H1 (cell line): ENCODE results near the gene P2RX6. TPM values are rescaled to one million over a fixed set of nuclear protein-coding genes. Genes with fewer than 3 reads are reported as not detected.

ENCODE experiments used
- CTCF ChIA-PET: fragments of 300-600 bp; sonication (Branson Sonifier 250); formaldehyde crosslinking; loops from one replicate; lab custom pipeline; 2021; ENCODE audit not compliant: partially characterized antibody; lab: Charles Lee
- POLR2A ChIA-PET: fragments of 300-600 bp; sonication (Branson Sonifier 250); formaldehyde crosslinking; loops from one replicate; lab custom pipeline; 2021; ENCODE audit warnings: inconsistent platforms; ENCODE audit not compliant: partially characterized antibody; lab: Charles Lee
- DNase-seq, 2 experiments: peaks; one replicate each; pipeline versions ENCODE4 v3.0.0 to v3.0.0-alpha.2; 2010 to 2022; ENCODE audit warnings: low spot score in 2 of 2, low read depth in 1 of 2, mixed read lengths in 1 of 2
- FAIRE-seq: peaks from 2 replicates; lab custom pipeline; 2011; peaks lifted over from hg19 to GRCh38; lab: Jason Lieb, UNC
- H2AFZ ChIP-seq: 2 replicates; pipeline ENCODE4 v1.8.1; 2012; ENCODE audit warnings: low read length, inconsistent platforms
- H2AK5ac ChIP-seq: 2 replicates; pipeline ENCODE4 v1.6.1; 2013; ENCODE audit warnings: low read depth, low read length
- H2BK120ac ChIP-seq: replicated peaks from 2 replicates; pipeline ENCODE3; 2013; ENCODE audit warnings: low read depth, low read length, inconsistent platforms
- H2BK12ac ChIP-seq: 2 replicates; pipeline ENCODE4 v1.6.1; 2013; ENCODE audit warnings: low read depth, low read length
- H2BK15ac ChIP-seq: 2 replicates; pipeline ENCODE4 v1.6.1; 2013; ENCODE audit warnings: low read length
- H2BK20ac ChIP-seq: 2 replicates; pipeline ENCODE4 v1.6.1; 2013; ENCODE audit warnings: low read length
- H2BK5ac ChIP-seq: 2 replicates; pipeline ENCODE4 v1.6.1; 2013; ENCODE audit warnings: low read depth, low read length
- H3K14ac ChIP-seq: 2 replicates; pipeline ENCODE4 v1.6.1; 2013; ENCODE audit warnings: inconsistent platforms; ENCODE audit not compliant: insufficient read length
- H3K18ac ChIP-seq: 2 replicates; pipeline ENCODE4 v1.6.1; 2013; ENCODE audit warnings: low read length; ENCODE audit errors: extremely low read depth
- H3K23ac ChIP-seq: 2 replicates; pipeline ENCODE4 v1.6.1; 2013; ENCODE audit warnings: inconsistent platforms; ENCODE audit not compliant: insufficient read length
- H3K23me2 ChIP-seq: 2 replicates; pipeline ENCODE4 v1.6.1; 2013; ENCODE audit warnings: low read depth, low read length
- H3K27ac ChIP-seq: 2 replicates; pipeline ENCODE4 v1.6.1; 2011; ENCODE audit warnings: low read depth, low read length, inconsistent platforms
- H3K27me3 ChIP-seq, 4 experiments: replicated peaks in 1 of 4; 1 replicate in 1 of 4; 2 replicates in 3 of 4; pipeline versions ENCODE4 v1.6.1 to v1.8.1; 2011 to 2013; ENCODE audit warnings: low read length in 3 of 4, mild to moderate bottlenecking in 3 of 4, inconsistent platforms in 2 of 4, mixed read lengths in 2 of 4, moderate library complexity in 1 of 4; ENCODE audit not compliant: control insufficient read depth in 3 of 4, insufficient read depth in 3 of 4; ENCODE audit errors: extremely low read depth in 1 of 4
- H3K36me3 ChIP-seq, 4 experiments: 2 replicates each; pipeline versions ENCODE4 v1.6.1 to v1.8.1; 2011 to 2013; ENCODE audit warnings: mild to moderate bottlenecking in 4 of 4, low read length in 3 of 4, moderate library complexity in 2 of 4, control low read depth in 1 of 4, inconsistent platforms in 1 of 4; ENCODE audit not compliant: insufficient read depth in 4 of 4, control insufficient read depth in 2 of 4
- H3K4ac ChIP-seq: replicated peaks from 2 replicates; pipeline ENCODE3; 2013; ENCODE audit warnings: low read length, low read depth, mixed read lengths, inconsistent platforms; ENCODE audit not compliant: insufficient read length
- H3K4me1 ChIP-seq, 4 experiments: replicated peaks in 1 of 4; 1 replicate in 1 of 4; 2 replicates in 3 of 4; pipeline versions ENCODE4 v1.6.1 to v1.8.1; 2011 to 2013; ENCODE audit warnings: low read length in 3 of 4, inconsistent platforms in 2 of 4, mixed read lengths in 1 of 4; ENCODE audit not compliant: insufficient read depth in 4 of 4, control insufficient read depth in 3 of 4
- H3K4me2 ChIP-seq, 2 experiments: 2 replicates each; pipeline versions ENCODE4 v1.6.1 to v1.8.1; 2011 to 2013; ENCODE audit warnings: low read depth in 2 of 2, low read length in 2 of 2, control low read depth in 1 of 2, inconsistent platforms in 1 of 2, mild to moderate bottlenecking in 1 of 2; ENCODE audit not compliant: insufficient read depth in 1 of 2
- H3K4me3 ChIP-seq, 4 experiments: fragments of 200-600, 300-600 bp in 1 of 4; sonication (generic), shearing (Covaris generic), sonication (Bioruptor Twin) in 1 of 4; 2 replicates each; pipeline versions ENCODE4 v1.5.1 to v1.8.1; 2011 to 2016; ENCODE audit warnings: low read length in 4 of 4, low read depth in 3 of 4, control low read depth in 2 of 4, inconsistent platforms in 2 of 4, mild to moderate bottlenecking in 2 of 4, mixed read lengths in 1 of 4, moderate library complexity in 1 of 4; ENCODE audit not compliant: insufficient read depth in 2 of 4; ENCODE audit errors: extremely low read depth in 1 of 4
- H3K56ac ChIP-seq: replicated peaks from 2 replicates; pipeline ENCODE3; 2013; ENCODE audit warnings: low read depth, mild to moderate bottlenecking, mixed read lengths, low read length, inconsistent platforms; ENCODE audit not compliant: insufficient read length
- H3K79me1 ChIP-seq: 2 replicates; pipeline ENCODE4 v1.6.1; 2013; ENCODE audit warnings: low read depth, low read length, control low read depth
- H3K79me2 ChIP-seq, 2 experiments: 2 replicates each; pipeline versions ENCODE4 v1.6.1 to v1.8.1; 2012 to 2013; ENCODE audit warnings: low read length in 2 of 2, mild to moderate bottlenecking in 2 of 2, inconsistent platforms in 1 of 2; ENCODE audit not compliant: insufficient read depth in 2 of 2, control insufficient read depth in 1 of 2
- H3K9ac ChIP-seq, 4 experiments: replicated peaks in 1 of 4; 1 replicate in 1 of 4; 2 replicates in 3 of 4; pipeline versions ENCODE4 v1.6.1 to v1.8.1; 2011 to 2013; ENCODE audit warnings: low read depth in 3 of 4, low read length in 3 of 4, control low read depth in 2 of 4, mild to moderate bottlenecking in 2 of 4, moderate library complexity in 2 of 4, inconsistent platforms in 1 of 4; ENCODE audit errors: extremely low read depth in 1 of 4
- H3K9me3 ChIP-seq, 2 experiments: 2 replicates each; pipeline versions ENCODE4 v1.6.1 to v1.8.1; 2012 to 2013; ENCODE audit warnings: mild to moderate bottlenecking in 2 of 2, moderate library complexity in 2 of 2, control low read depth in 1 of 2, inconsistent platforms in 1 of 2, low read depth in 1 of 2, low read length in 1 of 2, mixed read lengths in 1 of 2; ENCODE audit not compliant: insufficient read depth in 2 of 2
- H4K20me1 ChIP-seq, 2 experiments: replicated peaks in 1 of 2; 2 replicates each; pipeline versions ENCODE3 to v1.8.1; 2011 to 2013; ENCODE audit warnings: inconsistent platforms in 2 of 2, low read length in 2 of 2, mild to moderate bottlenecking in 1 of 2; ENCODE audit not compliant: insufficient read depth in 2 of 2, control insufficient read depth in 1 of 2
- H4K5ac ChIP-seq: 2 replicates; pipeline ENCODE4 v1.6.1; 2013; ENCODE audit warnings: low read length, low read depth, mixed read lengths, inconsistent platforms; ENCODE audit not compliant: insufficient read length
- H4K8ac ChIP-seq: 2 replicates; pipeline ENCODE4 v1.8.0; 2013; ENCODE audit warnings: mild to moderate bottlenecking, moderate library complexity, low read length, inconsistent platforms; ENCODE audit not compliant: insufficient read depth; ENCODE audit errors: extremely low read depth
- H4K91ac ChIP-seq: replicated peaks from 2 replicates; pipeline ENCODE3; 2013; ENCODE audit warnings: low read length, mixed read lengths, inconsistent platforms; ENCODE audit not compliant: insufficient read length
- HDAC2 ChIP-seq, 2 experiments: fragments of 300-600 bp in 1 of 2; sonication (generic) in 1 of 2; IDR thresholded peaks; 2 replicates each; pipeline ENCODE4 v1.6.1; 2011 to 2012; ENCODE audit warnings: low read depth in 2 of 2, low read length in 2 of 2, mild to moderate bottlenecking in 2 of 2, moderate library complexity in 2 of 2, borderline replicate concordance in 1 of 2, inconsistent platforms in 1 of 2
- KDM4A ChIP-seq: IDR thresholded peaks from one replicate; pipeline ENCODE4 v1.7.1; 2012; ENCODE audit warnings: low read depth, mild to moderate bottlenecking, moderate library complexity, low read length, inconsistent platforms; ENCODE audit not compliant: severe bottlenecking
- NANOG ChIP-seq: IDR thresholded peaks from 2 replicates; pipeline ENCODE4 v1.6.1; 2011; ENCODE audit warnings: low read length, low read depth, mild to moderate bottlenecking, inconsistent platforms; ENCODE audit not compliant: insufficient read depth, poor library complexity, severe bottlenecking
- NRF1 ChIP-seq: IDR thresholded peaks from 2 replicates; pipeline ENCODE4 v1.6.1; 2011; ENCODE audit warnings: mild to moderate bottlenecking, low read depth, low read length, improper control_type of control experiment
- POLR2A ChIP-seq, 2 experiments: IDR thresholded peaks; 1 replicate in 1 of 2; 2 replicates in 1 of 2; pipeline ENCODE4 v1.6.1; 2011; ENCODE audit warnings: low read depth in 2 of 2, low read length in 2 of 2, mild to moderate bottlenecking in 2 of 2; ENCODE audit errors: control extremely low read depth in 1 of 2
- RXRA ChIP-seq: IDR thresholded peaks from 2 replicates; pipeline ENCODE4 v1.6.1; 2011; ENCODE audit warnings: low read depth, mild to moderate bottlenecking, low read length, moderate library complexity; ENCODE audit not compliant: insufficient read depth
- USF2 ChIP-seq: IDR thresholded peaks from 2 replicates; pipeline ENCODE4 v1.6.1; 2011; ENCODE audit warnings: low read length, improper control_type of control experiment
- YY1 ChIP-seq: IDR thresholded peaks from 2 replicates; pipeline ENCODE4 v1.6.1; 2011; ENCODE audit warnings: low read depth, mild to moderate bottlenecking, low read length
- WGBS, 2 experiments: shearing (Covaris generic) in 1 of 2; methylation state at CpG; one replicate each; pipeline versions ENCODE4 v1.1.6 to v1.1.7; 2013 to 2015; ENCODE audit warnings: low lambda C conversion rate in 2 of 2, mixed read lengths in 2 of 2, inconsistent platforms in 1 of 2, low coverage in 1 of 2, missing lambda C conversion rate in 1 of 2; ENCODE audit not compliant: insufficient replicate concordance in 2 of 2, insufficient coverage in 1 of 2, insufficient read length in 1 of 2; ENCODE audit errors: extremely low coverage in 1 of 2, missing lambda C conversion rate in 1 of 2; 5-methylcytosine and 5-hydroxymethylcytosine counted together
- polyA plus RNA-seq, 7 experiments: library from polyadenylated mRNA; depleted of rRNA in 3 of 7; stranded (reverse) in 5 of 7; unstranded in 2 of 7; fragments of >200 nt in 5 of 7; fragments of 200-250 nt in 2 of 7; gene quantifications; 1 replicate in 5 of 7; 2 replicates in 1 of 7; 4 replicates in 1 of 7; pipeline versions ENCODE4 v1.2.1 to v1.2.3, GENCODE V29; 2011 to 2013; ENCODE audit warnings: missing spikeins in 2 of 7, mixed read lengths in 2 of 7
- total RNA-seq: library from RNA; stranded (reverse); fragmentation: NEBNext Ultra II Directional; extraction: Animal tissue kit (Norgen Biotek cat#: 25700); gene quantifications from 2 replicates; pipeline ENCODE4 v1.2.1, GENCODE V29; 2021

P2RX6 gene
- total and polyA plus RNA-seq, 2 of the 8 experiments (the other 6 are each of a cell fraction or from before 2014, with no cell fraction given): 0.09 TPM; not detected in 1

DNA sequence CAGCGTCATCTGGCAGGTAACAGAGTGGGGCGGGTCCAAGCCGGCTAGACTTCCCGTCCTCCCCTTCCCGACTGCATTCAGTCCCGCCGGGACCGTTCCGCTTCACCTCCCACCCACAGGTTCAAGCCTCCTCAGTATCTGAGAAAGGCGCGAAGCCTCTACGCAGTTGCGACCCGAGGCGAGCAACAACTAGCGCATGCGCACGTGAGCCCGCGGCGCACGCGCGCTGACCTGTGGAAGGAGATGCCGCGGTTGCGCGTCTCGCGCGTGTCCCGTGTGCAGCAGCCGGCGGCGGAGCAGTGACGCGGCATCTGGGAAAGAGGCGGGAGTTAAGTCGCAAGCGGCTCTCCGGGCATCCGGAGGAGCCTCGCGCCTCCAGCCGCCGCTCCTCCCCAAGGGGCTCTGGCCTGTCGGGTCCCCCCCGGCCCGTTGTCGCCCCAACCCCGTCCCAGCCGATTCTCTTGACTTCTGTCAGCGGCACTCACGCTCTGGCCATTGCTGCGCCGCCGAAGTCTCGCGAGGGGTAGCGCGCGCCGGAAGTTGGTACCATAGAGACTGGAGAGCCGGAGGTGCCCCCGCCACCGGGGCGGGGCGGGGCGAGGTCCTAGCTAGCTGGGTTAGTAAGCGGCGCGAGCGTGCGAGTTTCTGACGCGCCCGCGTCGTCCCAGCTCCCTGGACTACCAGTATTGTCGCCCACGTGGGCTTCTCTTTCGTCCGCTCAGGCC lies 13.2 kb upstream of the P2RX6 start, which contains the start of gene THAP7:
Gene THAP7 (minus strand): TSS at position 518 of the 725 bp plus-strand sequence. CDS start 207 bp downstream, at position 311.
- Histone ChIP-seq H3K14ac (no peak within 1 kb of the TSS), H3K4me1 (peaks cover 0 to 12% (median 8%) of the 10 kb centered on the region in 4 experiments; a peak in 5 of 7 replicates), H4K8ac (peak within 1 kb of the TSS; percentile 92), H3K9me3 (no peaks in the 10 kb centered on the region), H3K4me2 (peak within 1 kb of the TSS; percentile 73 to 82), H4K91ac (peak within 1 kb of the TSS; percentile 91), H2BK20ac (no peak within 1 kb of the TSS), H3K56ac (peak within 1 kb of the TSS; percentile 77), H3K36me3 (peaks cover 2 to 7% (median 4%) of the 10 kb centered on the region in 4 experiments; a peak in 4 of 8 replicates), H2AK5ac (no peak within 1 kb of the TSS), H3K23ac (no peak within 1 kb of the TSS), H4K20me1 (peaks cover 6 to 9% of the 10 kb centered on the region in 2 experiments), H3K4ac (peak within 1 kb of the TSS; percentile 97), H3K23me2 (peaks cover 12% of the 10 kb centered on the region; the same call in 1 of the 2 replicates), H3K27me3 (no peaks in the 10 kb centered on the region), H3K79me2 (no peaks in the 10 kb centered on the region; a peak in 1 of 4 replicates), H2BK15ac (0 out of 2 replicates have a peak within 1 kb of the TSS, but pooled peaks have one; percentile 29), H3K9ac (peak within 1 kb of the TSS; percentile 66 to 86 (median 82)), H4K5ac (peak within 1 kb of the TSS; percentile 97), H2BK12ac (0 out of 2 replicates have a peak within 1 kb of the TSS, but pooled peaks have one; percentile 75), H2AFZ (0 out of 2 replicates have a peak within 1 kb of the TSS, but pooled peaks have one; percentile 25), H3K4me3 (peak within 1 kb of the TSS; percentile 64 to 99 (median 83)), H2BK120ac (no peak within 1 kb of the TSS), H3K27ac (peak within 1 kb of the TSS; percentile 74; the same call in 1 of the 2 replicates), H3K79me1 (peaks cover 2% of the 10 kb centered on the region; the same call in 1 of the 2 replicates), H2BK5ac (peak within 1 kb of the TSS; percentile 78), H3K18ac (peak within 1 kb of the TSS; percentile 78)
- CTCF ChIA-PET: interaction anchor here (0.8 to 3.0 kb wide), 10 partner anchors 16 to 407 kb away, joined by 3 to 13 read pairs (median 4); partner anchors contain the start of genes AIFM3 and LZTR1
- POLR2A ChIA-PET: interaction anchor here (0.9 to 5.5 kb wide), 8 partner anchors 10 to 116 kb away, joined by 4 to 45 read pairs (median 6); partner anchors contain the start of gene LZTR1
- 2% methylated on average over 77 of the region's 83 CpGs; no CpG with 5 or more reads in 1 of the 2 experiments for WGBS, 2 experiments
- DNase-seq (peak; percentile 65 to 95), FAIRE-seq (no peak)
- TF ChIP-seq KDM4A (peak; percentile 97), NRF1 (peak; percentile 81), POLR2A (IDR thresholded peaks at IDR 0.05; ENCODE audit: control extremely low read depth in 1 of 2, low read depth in 2 of 2, low read length in 2 of 2) (peak; percentile 64 to 73), YY1 (peak; percentile 41; the same call in 1 of the 2 replicates), NANOG (no peak), USF2 (0 out of 2 replicates have a peak, but pooled peaks have one; percentile 23), RXRA (no peak), HDAC2 (IDR thresholded peaks at IDR 0.05; ENCODE audit: borderline replicate concordance in 1 of 2, low read depth in 2 of 2, low read length in 2 of 2) (peak in 1 of 2 experiments; percentile 92; a peak in 2 of 4 replicates)
